Mesenchymal stem cell (in vitro differentiated cells and primary cell): ENCODE data around the gene CPNE8.
A peak's percentile ranks its signal among the peaks of the same experiment; 100 is the strongest.

Experiments used
- DNase-seq: peaks from one replicate; pipeline ENCODE4 v3.0.0-alpha.2; 2013
- H2AFZ ChIP-seq: one replicate; pipeline ENCODE4 v1.6.1; 2013; ENCODE audit warnings: low read depth, mild to moderate bottlenecking, control low read depth, inconsistent platforms, low read length, moderate library complexity
- H2AK5ac ChIP-seq: 2 replicates; pipeline ENCODE4 v1.6.1; 2013; ENCODE audit warnings: low read length, moderate library complexity, mild to moderate bottlenecking, inconsistent platforms; ENCODE audit not compliant: severe bottlenecking
- H2BK120ac ChIP-seq: one replicate; pipeline ENCODE4 v1.6.1; 2013; ENCODE audit warnings: low read depth, mild to moderate bottlenecking, inconsistent platforms, low read length, moderate library complexity
- H2BK12ac ChIP-seq, 2 experiments: one replicate each; pipeline ENCODE4 v1.6.1; 2013; ENCODE audit warnings: inconsistent platforms in 2 of 2, low read length in 2 of 2, mild to moderate bottlenecking in 2 of 2, moderate library complexity in 2 of 2, control low read depth in 1 of 2
- H2BK15ac ChIP-seq: one replicate; pipeline ENCODE4 v1.6.1; 2013; ENCODE audit warnings: mild to moderate bottlenecking, low read depth, inconsistent platforms; ENCODE audit not compliant: poor library complexity, severe bottlenecking
- H2BK5ac ChIP-seq: 2 replicates; pipeline ENCODE4 v1.6.1; 2013; ENCODE audit warnings: low read depth, mild to moderate bottlenecking, low read length, control low read depth, inconsistent platforms; ENCODE audit not compliant: poor library complexity, severe bottlenecking
- H3K14ac ChIP-seq, 2 experiments: one replicate each; pipeline ENCODE4 v1.6.1; 2013; ENCODE audit warnings: inconsistent platforms in 2 of 2, low read length in 2 of 2, control low read depth in 1 of 2, mild to moderate bottlenecking in 1 of 2, moderate library complexity in 1 of 2
- H3K18ac ChIP-seq, 2 experiments: one replicate each; pipeline ENCODE4 v1.6.1; 2013; ENCODE audit warnings: inconsistent platforms in 2 of 2, low read length in 2 of 2, control low read depth in 1 of 2, low read depth in 1 of 2, mild to moderate bottlenecking in 1 of 2
- H3K23ac ChIP-seq, 2 experiments: one replicate each; pipeline ENCODE4 v1.6.1; 2013; ENCODE audit warnings: inconsistent platforms in 2 of 2, low read length in 2 of 2, mild to moderate bottlenecking in 2 of 2, moderate library complexity in 2 of 2, control low read depth in 1 of 2
- H3K27ac ChIP-seq: 2 replicates; pipeline ENCODE4 v1.5.1; 2013; ENCODE audit warnings: mild to moderate bottlenecking, moderate library complexity, low read length, control low read depth, inconsistent platforms; ENCODE audit not compliant: poor library complexity, severe bottlenecking
- H3K27me3 ChIP-seq, 2 experiments: 2 replicates each; pipeline versions ENCODE4 v1.6.1 to v1.7.0; 2013; ENCODE audit warnings: low read length in 2 of 2, mild to moderate bottlenecking in 2 of 2, moderate library complexity in 2 of 2, control low read depth in 1 of 2, inconsistent platforms in 1 of 2; ENCODE audit not compliant: control insufficient read depth in 1 of 2, insufficient read depth in 1 of 2
- H3K36me3 ChIP-seq, 2 experiments: 2 replicates each; pipeline versions ENCODE4 v1.6.1 to v1.7.0; 2013; ENCODE audit warnings: low read length in 2 of 2, control low read depth in 1 of 2, inconsistent platforms in 1 of 2, low read depth in 1 of 2, mild to moderate bottlenecking in 1 of 2; ENCODE audit not compliant: insufficient read depth in 2 of 2, control insufficient read depth in 1 of 2
- H3K4ac ChIP-seq, 2 experiments: one replicate each; pipeline ENCODE4 v1.6.1; 2013; ENCODE audit warnings: inconsistent platforms in 2 of 2, low read length in 2 of 2, mild to moderate bottlenecking in 2 of 2, moderate library complexity in 2 of 2, control low read depth in 1 of 2, low read depth in 1 of 2
- H3K4me1 ChIP-seq: 2 replicates; pipeline ENCODE4 v1.6.1; 2013; ENCODE audit warnings: low read depth, low read length, control low read depth; ENCODE audit not compliant: control insufficient read depth, insufficient read depth
- H3K4me2 ChIP-seq: 2 replicates; pipeline ENCODE4 v1.6.1; 2013; ENCODE audit warnings: low read length, mild to moderate bottlenecking, inconsistent platforms; ENCODE audit not compliant: poor library complexity, severe bottlenecking
- H3K4me3 ChIP-seq, 2 experiments: 2 replicates each; pipeline versions ENCODE4 v1.5.1 to v1.7.0; 2013; ENCODE audit warnings: low read length in 2 of 2, mild to moderate bottlenecking in 2 of 2, control low read depth in 1 of 2, low read depth in 1 of 2; ENCODE audit not compliant: insufficient read depth in 1 of 2
- H3K79me1 ChIP-seq: replicated peaks from 2 replicates; pipeline ENCODE4 v1.6.1; 2013; ENCODE audit warnings: mild to moderate bottlenecking, control low read depth, low read length, inconsistent platforms; ENCODE audit not compliant: poor library complexity, severe bottlenecking
- H3K9ac ChIP-seq: 2 replicates; pipeline ENCODE4 v1.7.0; 2013; ENCODE audit warnings: mild to moderate bottlenecking, low read length, moderate library complexity
- H3K9me3 ChIP-seq: 2 replicates; pipeline ENCODE4 v1.7.0; 2013; ENCODE audit warnings: mild to moderate bottlenecking, low read length; ENCODE audit not compliant: control insufficient read depth
- H4K8ac ChIP-seq: one replicate; pipeline ENCODE4 v1.6.1; 2013; ENCODE audit warnings: inconsistent platforms, mild to moderate bottlenecking, low read length, moderate library complexity
- H4K91ac ChIP-seq: one replicate; pipeline ENCODE4 v1.6.1; 2013; ENCODE audit warnings: mild to moderate bottlenecking, low read length, inconsistent platforms
- WGBS: methylation state at CpG from one replicate; pipeline ENCODE4 v1.1.7; 2013; ENCODE audit warnings: mixed read lengths; 5-methylcytosine and 5-hydroxymethylcytosine counted together

The CPNE8 gene

GRCh38 chr12:38776647-38777046 is 128.7 kb downstream of the CPNE8 start:
- DNase-seq, result peak; percentile 14
- Histone ChIP-seq H4K8ac (no peak overlapping the region), H2AK5ac (no peak overlapping the region), H2BK15ac (no peak overlapping the region), H4K91ac (no peak overlapping the region), H3K14ac (no peak overlapping the region), H3K23ac (no peak overlapping the region), H3K27me3 (no peaks in the 10 kb centered on the region), H3K4me3 (no peak overlapping the region), H3K4me2 (no peak overlapping the region), H3K79me1 (no peaks in the 10 kb centered on the region), H2BK12ac (no peak overlapping the region), H3K27ac (no peak overlapping the region), H3K36me3 (peaks cover 0 to 7% of the 10 kb centered on the region in 2 experiments), H2BK5ac (no peak overlapping the region), H2BK120ac (no peak overlapping the region), H3K4ac (no peak overlapping the region), H3K18ac (no peak overlapping the region), H3K9me3 (peaks cover 10% of the 10 kb centered on the region), H3K9ac (no peak overlapping the region), H2AFZ (no peak overlapping the region), H3K4me1 (no peaks in the 10 kb centered on the region)
- 100% methylated on average over 1 of the region's 1 CpG for WGBS

- H4K91ac ChIP-seq, result no peak overlapping the region
- no peak overlapping the region for H3K4me2 ChIP-seq
- peaks cover 8% of the 10 kb centered on the region for H3K9me3 ChIP-seq
- no peak overlapping the region for H3K23ac ChIP-seq
- no peak overlapping the region for H3K4ac ChIP-seq
- no peak overlapping the region for H3K9ac ChIP-seq
- no peak overlapping the region for H2AK5ac ChIP-seq
- DNase-seq, result no peak
- H2BK5ac ChIP-seq, result no peak overlapping the region
- no peak overlapping the region for H3K18ac ChIP-seq
- H3K14ac ChIP-seq, result no peak overlapping the region
- H4K8ac ChIP-seq, result no peak overlapping the region
- H3K4me3 ChIP-seq, result no peak overlapping the region
- no peaks in the 10 kb centered on the region for H3K4me1 ChIP-seq
- no peak overlapping the region for H2AFZ ChIP-seq
- peaks cover 1% of the 10 kb centered on the region for H3K79me1 ChIP-seq
- no peak overlapping the region for H2BK120ac ChIP-seq
- H2BK15ac ChIP-seq, result no peak overlapping the region
- H3K27me3 ChIP-seq, result no peaks in the 10 kb centered on the region
- H2BK12ac ChIP-seq, result no peak overlapping the region
- H3K36me3 ChIP-seq, result peaks cover 0 to 7% of the 10 kb centered on the region in 2 experiments
- no peak overlapping the region for H3K27ac ChIP-seq
Observed at GRCh38 chr12:38775457-38775856, 129.9 kb downstream of the CPNE8 start.

- Histone ChIP-seq H2BK15ac (no peak overlapping the region), H2BK12ac (no peak overlapping the region), H3K27me3 (no peaks in the 10 kb centered on the region), H3K4ac (no peak overlapping the region), H2AK5ac (no peak overlapping the region), H3K4me2 (no peak overlapping the region), H3K36me3 (peaks cover 0 to 7% of the 10 kb centered on the region in 2 experiments), H3K23ac (no peak overlapping the region), H3K79me1 (peaks cover 1% of the 10 kb centered on the region), H3K9me3 (no peaks in the 10 kb centered on the region), H3K4me1 (no peaks in the 10 kb centered on the region), H4K8ac (no peak overlapping the region), H3K27ac (no peak overlapping the region), H2BK5ac (no peak overlapping the region), H3K4me3 (no peak overlapping the region), H2AFZ (no peak overlapping the region), H3K14ac (no peak overlapping the region), H3K9ac (no peak overlapping the region), H4K91ac (no peak overlapping the region), H2BK120ac (no peak overlapping the region), H3K18ac (no peak overlapping the region)
- no peak for DNase-seq
- no CpG with 5 or more reads among the region's 2 CpGs for WGBS
Observed at GRCh38 chr12:38772437-38772836, 133.0 kb downstream of the CPNE8 start.

GRCh38 chr12:38771871-38772270 is 133.5 kb downstream of the CPNE8 start:
- H3K14ac ChIP-seq, result no peak overlapping the region
- H3K36me3 ChIP-seq, result peaks cover 0 to 7% of the 10 kb centered on the region in 2 experiments
- H2BK120ac ChIP-seq, result no peak overlapping the region
- no peak overlapping the region for H3K23ac ChIP-seq
- no peak overlapping the region for H3K27ac ChIP-seq
- no peak overlapping the region for H2AFZ ChIP-seq
- no peak overlapping the region for H2AK5ac ChIP-seq
- no peaks in the 10 kb centered on the region for H3K4me1 ChIP-seq
- no peak overlapping the region for H3K4me3 ChIP-seq
- peaks cover 1% of the 10 kb centered on the region for H3K79me1 ChIP-seq
- H3K18ac ChIP-seq, result no peak overlapping the region
- H3K4ac ChIP-seq, result no peak overlapping the region
- no peak overlapping the region for H4K91ac ChIP-seq
- H2BK15ac ChIP-seq, result no peak overlapping the region
- H3K9ac ChIP-seq, result no peak overlapping the region
- H3K9me3 ChIP-seq, result no peaks in the 10 kb centered on the region
- no peak overlapping the region for H3K4me2 ChIP-seq
- no peak overlapping the region for H2BK12ac ChIP-seq
- peak; percentile 27 for DNase-seq
- no peak overlapping the region for H2BK5ac ChIP-seq
- 94% methylated on average over 1 of the region's 1 CpG for WGBS
- H3K27me3 ChIP-seq, result no peaks in the 10 kb centered on the region
- H4K8ac ChIP-seq, result no peak overlapping the region
